Cerebellar cortex (tissue), 1 donor: Measurements from ENCODE around the gene IL31.
A peak's percentile ranks its signal among the peaks of the same experiment; 100 is the strongest.

Experiments used
- DNase-seq: peaks from one replicate; pipeline ENCODE4 v3.0.0-alpha.2; 2015; ENCODE audit warnings: low spot score

IL31 gene

DNA sequence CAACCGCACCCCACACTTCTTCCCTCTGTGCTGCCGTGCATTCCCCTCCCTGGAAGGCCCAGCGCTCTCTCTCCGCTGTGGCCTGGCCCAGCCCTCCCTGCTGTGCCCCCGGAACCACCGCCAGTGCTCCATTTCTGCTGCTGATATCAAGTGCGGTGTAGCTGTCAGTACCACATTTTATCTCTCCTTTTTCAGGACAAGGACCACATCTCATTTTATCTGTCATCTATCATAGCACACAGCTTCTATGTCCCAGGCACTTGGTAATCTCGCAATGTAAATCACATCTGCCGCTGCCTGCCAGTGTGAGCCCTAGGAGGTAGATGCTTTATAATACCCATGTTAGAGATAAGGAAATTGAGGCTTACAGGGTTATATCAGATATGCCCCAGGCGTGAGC lies 18.3 kb downstream of the IL31 start:
- no peak for DNase-seq

DNA sequence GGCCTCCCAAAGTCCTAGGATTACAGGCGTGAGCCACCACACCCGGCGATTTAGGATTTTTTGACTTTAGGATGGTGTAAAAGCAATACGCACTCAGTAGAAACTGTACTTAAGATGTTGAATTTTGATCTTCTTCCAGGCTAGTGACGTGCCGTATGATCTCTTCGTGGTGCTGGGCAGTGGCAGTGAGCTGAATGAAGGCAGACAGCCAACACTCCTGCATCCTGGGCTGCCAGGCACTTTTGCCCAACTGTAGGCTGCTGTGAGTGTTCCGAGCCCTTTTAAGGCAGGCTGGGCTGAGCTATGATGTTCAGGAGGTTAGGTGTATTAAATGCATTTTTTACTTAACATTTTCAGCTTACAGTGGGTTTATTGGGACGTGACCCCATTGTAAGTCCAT lies 21.3 kb downstream of the IL31 start:
- no peak for DNase-seq

DNA sequence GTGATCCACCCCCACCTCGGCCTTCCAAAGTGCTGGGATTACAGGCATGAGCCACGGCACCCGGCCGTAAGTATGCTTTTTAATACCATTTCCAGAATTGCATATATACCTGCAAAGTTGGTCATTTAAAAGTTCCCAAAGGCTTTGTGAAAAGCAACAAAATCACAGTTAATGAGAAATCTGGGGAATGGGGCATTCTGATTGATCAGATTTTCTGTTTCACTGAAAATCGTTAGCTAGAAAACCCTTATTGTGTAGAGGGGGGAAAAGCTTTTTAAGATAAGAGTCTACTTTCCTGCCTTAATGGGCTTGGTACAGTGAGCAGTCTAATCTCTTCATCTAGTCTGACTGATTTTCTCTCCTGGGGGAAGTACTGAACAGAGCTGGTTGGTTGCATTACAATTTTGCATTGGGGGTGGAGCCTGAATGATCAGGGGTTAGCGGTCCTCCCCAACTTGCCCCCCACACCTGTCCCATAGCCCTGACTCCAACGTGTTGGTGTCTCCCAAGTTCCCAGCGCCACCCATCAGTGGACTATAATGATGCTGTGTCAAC lies 23.8 kb downstream of the IL31 start:
- DNase-seq = no peak

DNA sequence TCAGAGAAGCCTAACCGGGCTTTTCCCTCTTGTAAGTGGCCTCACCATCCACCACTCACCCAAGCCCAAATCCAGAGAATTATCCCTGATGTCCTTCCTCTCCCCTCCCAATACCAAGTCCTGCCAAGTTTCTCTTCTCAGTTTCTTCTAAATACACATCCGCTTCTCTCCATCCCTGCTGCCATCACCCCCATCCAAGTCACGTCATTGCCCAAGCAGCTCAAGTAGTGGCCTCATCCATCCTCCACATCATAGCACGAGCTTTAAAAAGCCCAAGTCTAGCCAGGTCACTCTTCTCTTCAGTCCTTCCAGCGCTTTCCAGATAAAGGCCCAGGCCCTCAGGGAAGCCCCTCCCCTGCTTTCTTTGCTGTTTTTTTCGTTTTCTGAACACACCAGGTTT lies 25.4 kb downstream of the IL31 start:
- no peak for DNase-seq

DNA sequence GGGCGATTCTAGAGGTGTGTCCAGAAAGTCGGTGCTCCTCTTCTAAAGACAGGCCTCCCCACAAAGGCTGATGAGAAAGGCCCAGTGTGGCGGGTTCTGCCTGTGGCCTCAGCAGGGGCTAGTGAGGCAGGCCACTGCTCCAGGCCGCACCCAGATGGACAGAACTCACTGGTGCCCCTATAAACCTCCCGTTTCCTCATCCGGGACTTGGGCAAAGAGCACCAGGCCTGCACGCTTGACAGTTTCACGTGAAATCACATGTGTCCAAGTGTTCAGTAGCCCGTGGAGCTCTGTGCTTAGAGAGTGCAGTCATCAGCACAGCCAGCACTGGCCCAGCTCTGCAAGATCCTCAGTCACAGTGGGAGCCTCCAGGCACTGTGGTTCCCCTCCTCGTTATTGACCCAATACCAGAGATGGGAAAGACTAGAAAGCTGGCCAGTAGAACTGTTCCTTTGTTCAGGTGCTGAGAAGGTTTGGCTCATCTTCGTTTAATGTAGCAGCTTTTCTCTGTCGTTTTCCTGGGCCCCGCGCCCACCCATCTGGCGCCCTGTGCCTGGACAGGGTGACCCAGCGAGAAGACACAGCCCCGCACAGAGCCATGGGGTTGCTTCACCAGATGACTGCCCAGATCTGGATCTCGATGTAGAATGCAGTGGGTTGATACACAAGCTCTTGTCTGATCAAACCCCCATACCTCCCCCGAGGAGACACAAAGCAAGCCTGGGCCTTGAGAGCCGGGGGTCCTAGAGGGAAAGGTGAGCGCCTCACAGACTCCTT lies 26.3 kb downstream of the IL31 start:
- no peak for DNase-seq

- no peak for DNase-seq
Observed at GRCh38 chr12:122145505-122146330, 28.3 kb downstream of the IL31 start.

DNA sequence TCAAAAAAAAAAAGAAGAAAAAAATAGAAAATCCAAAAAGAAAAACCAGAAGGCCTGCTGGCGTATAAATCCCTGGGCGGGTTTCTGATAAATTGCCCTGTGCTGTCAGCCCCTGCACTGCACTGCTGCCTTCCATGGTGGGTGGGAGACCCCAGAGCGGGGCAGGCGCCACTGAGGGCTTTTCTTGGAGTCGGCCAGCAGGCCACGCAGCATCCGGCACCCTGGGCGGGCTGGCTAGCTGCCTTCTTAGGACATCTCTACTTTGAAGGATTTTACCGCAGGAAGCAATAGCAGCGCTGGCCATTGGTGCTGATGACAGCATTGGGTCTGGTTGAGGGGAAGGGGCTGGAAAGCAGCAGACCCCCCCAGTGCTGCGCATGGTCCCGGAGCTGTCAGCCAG lies 29.1 kb downstream of the IL31 start:
- no peak for DNase-seq

DNA sequence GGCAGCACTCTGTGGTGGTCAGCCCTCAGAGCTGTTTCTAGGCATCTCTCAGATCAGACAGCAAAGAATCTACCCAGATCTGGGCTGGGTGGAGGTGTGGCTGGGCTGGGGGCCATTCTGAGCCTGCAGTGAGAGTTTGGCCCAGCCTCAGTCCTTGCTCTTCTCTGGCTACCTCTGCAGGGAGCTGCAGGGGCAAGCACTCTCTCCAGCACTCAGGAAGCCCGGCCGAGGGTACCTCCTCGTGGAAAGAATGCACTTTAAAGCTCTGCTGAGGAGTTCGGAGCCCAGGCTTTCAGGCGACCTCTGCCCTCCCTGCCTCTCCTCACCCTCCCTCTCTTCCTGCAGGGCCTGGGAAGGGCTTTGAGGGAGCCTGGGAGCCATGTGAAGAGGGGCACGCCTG lies 31.2 kb downstream of the IL31 start:
- DNase-seq = no peak

GRCh38 chr12:122141911-122142725 lies 31.9 kb downstream of the IL31 start:
- DNase-seq = no peak

GRCh38 chr12:122140467-122141257 lies 33.4 kb downstream of the IL31 start:
- no peak for DNase-seq

DNA sequence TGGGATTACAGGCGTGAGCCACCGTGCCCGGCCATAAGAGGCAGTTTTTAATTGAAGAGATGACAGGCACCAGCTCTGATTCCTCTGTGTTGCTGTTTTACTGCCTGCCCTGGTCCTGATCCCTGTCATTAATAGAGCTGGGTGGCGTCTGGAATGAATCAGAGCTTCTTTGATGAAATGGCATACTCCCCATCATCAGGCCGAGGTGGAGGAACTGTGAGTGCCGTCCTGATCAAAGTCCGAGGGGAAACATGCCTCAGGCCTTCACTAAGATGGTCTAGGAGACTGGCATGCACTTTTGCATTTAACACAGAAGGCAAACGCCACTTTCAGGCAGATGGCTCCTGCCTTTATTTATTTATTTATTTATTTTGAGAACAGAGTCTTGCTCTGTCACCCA lies 34.1 kb downstream of the IL31 start:
- DNase-seq = no peak

GRCh38 chr12:122139266-122139665 lies 34.8 kb downstream of the IL31 start:
- DNase-seq = no peak

- DNase-seq = peak; percentile 47
Observed at GRCh38 chr12:122138616-122139015, 35.4 kb downstream of the IL31 start.

DNA sequence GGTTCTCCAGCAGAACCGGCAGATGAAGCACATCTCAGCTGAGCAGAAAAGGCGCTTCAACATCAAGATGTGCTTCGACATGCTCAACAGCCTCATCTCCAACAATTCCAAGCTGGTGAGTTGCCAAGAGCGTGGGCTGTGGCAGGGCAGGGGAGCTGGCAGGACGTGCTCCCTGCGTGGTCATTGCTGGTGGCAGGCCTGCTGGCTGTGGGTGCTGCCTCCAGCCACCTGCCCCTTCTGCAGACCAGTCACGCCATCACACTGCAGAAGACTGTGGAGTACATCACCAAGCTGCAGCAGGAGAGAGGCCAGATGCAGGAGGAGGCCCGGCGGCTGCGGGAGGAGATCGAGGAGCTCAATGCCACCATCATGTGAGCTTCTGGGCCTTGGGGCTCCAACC lies 35.8 kb downstream of the IL31 start:
- no peak for DNase-seq

DNA sequence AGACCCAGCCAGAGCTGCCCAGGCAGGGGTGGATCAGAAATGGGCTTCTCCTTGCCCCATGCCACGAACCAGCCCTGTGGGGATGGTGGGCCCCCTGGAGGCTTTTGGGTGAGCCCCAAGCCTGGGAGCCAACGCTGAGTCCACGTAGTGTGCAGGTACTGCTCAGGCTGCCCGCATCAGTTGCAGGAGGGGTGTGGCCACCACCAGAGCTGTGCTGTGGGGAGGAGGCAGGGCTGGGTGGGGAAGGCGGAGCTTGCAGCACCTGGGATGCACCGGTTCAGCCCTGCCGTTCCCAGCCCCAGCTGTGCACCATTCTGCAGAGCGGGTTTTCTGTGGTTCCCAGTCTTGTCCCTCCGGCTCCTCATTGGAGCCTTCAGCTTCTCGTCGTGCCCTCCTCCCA lies 36.3 kb downstream of the IL31 start:
- DNase-seq = no peak

DNA sequence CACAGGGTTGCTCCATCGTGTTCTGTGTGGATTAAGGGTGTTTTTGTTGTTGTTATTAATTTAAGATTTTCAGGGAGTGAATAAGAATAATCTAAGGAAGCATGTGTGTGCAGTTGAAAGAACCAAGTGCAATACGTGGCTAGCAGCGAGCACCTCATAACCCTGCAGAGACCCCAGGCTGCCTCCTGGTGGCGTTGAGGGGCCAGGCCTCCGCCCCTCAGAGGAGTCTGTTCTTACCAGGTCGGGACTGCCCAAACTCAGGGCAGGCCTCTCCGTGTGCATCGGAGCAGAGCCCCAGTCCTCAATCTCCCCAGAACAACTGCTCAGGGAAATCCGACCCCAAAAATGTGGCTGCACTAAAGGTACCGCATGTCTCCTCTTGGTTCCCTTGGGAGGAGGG lies 36.8 kb downstream of the IL31 start:
- no peak for DNase-seq

DNA sequence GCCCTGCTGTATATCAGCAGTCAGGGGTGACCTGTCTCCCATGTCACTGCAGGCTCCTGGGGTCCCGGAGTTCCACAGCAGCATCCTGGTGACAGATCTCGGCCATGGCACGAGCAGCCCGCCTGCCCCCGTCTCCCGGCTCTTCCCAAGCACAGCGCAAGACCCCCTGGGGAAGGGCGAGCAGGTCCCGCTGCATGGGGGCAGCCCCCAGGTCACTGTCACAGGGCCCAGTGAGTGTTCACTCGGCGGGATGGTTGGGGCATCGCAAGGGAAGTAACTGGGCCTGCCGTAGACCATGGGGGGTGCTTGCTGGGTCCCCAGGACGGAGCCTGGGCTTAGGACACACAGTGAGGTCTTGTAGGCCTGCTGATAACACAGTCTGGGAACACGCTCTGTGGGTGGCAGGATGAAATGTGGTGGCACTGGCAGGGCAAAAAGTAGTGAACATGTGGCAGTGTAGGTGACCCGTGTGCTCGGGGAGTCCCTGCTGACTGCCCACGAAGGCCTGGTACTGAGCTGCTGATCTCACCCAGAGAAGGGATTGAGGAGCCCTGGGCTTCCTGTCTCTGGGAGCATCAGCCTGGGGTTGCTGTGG lies 38.5 kb downstream of the IL31 start:
- no peak for DNase-seq

DNA sequence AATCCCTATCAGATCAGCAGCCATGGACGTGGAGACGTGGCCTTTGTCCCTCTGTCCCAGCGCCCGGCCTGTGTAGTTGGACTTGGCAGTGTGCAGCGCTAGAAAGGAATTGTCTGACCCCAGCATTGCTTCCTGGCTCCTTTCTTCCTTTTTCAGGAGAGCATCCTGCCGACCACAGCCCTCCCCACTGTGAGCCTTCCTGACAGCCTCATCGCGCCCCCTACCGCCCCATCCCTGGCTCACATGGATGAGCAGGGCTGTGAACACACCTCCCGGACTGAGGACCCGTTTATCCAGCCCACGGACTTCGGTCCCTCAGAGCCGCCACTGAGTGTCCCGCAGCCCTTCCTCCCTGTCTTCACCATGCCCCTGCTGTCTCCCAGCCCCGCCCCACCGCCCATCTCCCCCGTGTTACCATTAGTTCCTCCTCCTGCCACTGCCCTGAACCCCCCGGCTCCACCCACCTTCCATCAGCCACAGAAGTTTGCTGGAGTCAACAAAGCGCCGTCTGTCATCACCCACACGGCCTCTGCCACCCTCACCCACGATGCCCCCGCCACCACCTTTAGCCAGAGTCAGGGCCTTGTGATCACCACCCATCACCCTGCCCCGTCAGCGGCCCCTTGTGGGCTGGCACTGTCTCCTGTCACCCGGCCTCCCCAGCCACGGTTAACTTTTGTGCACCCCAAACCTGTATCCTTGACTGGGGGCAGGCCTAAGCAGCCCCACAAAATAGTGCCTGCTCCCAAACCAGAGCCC lies 40.6 kb downstream of the IL31 start:
- no peak for DNase-seq

DNA sequence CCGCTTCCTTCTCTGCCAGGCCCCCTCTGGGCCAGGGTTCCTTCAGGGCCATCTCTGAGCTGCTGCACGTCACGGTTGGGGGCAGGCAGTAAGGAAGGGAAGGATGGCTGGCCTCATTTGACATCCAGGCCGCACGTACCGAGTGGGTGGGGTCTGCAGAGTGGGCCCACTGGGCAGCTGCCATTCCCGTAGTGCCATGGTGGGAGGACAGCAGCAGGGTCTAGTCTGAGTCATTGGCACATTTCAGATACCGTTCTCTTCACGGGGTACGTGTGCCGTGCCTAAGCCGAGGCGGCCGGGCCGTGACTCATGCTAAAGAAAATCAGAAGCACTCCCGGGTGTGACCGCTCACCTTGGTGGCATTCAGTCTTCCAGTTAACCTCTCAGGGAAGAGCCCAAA lies 43.9 kb downstream of the IL31 start:
- no peak for DNase-seq

DNA sequence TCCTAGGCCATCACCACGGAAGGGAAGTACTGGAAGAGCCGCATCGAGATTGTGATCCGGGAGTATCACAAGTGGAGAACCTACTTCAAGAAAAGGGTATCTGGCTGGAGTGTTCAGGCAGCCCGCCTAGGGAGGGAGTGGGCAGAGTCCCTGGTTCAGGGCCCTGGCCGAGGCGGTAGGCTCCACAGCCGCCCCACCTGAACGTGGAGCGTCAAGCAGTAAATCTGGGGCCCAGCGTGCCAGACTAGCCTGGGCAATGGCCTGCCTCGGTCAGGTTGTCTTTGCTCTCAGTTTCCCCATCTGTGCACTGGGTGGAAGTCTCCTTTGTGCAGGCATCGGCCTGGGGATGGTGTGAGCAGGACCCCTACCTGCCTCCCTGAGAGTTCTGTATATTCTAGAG lies 44.9 kb downstream of the IL31 start:
- DNase-seq = no peak
